ENCODE data around the gene RGL3.

Gene RGL3

DNA sequence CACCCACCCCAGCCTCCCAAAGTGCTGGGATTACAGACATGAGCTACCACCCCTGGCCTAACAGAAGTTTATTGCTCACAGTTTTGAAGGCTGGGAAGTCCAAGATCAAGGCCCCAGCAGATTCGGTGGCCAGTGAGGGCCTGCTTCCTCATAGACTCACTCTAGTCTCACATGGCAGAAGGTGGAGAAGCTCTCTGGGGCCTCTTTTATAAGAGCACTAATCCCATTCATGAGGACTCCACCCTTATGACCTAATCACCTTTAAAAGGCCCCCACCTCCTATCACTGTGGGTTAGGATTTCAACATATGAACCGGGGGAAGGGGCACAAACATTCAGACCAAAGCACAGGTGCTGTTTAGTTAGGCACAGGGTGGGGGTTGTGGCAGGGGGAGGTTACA lies 51.6 kb downstream of the RGL3 start:
- FAIRE-seq = no peak
- no peak for DNase-seq (ENCODE audit: insufficient read length, low spot score)
- TF ChIP-seq, protein P1, sequence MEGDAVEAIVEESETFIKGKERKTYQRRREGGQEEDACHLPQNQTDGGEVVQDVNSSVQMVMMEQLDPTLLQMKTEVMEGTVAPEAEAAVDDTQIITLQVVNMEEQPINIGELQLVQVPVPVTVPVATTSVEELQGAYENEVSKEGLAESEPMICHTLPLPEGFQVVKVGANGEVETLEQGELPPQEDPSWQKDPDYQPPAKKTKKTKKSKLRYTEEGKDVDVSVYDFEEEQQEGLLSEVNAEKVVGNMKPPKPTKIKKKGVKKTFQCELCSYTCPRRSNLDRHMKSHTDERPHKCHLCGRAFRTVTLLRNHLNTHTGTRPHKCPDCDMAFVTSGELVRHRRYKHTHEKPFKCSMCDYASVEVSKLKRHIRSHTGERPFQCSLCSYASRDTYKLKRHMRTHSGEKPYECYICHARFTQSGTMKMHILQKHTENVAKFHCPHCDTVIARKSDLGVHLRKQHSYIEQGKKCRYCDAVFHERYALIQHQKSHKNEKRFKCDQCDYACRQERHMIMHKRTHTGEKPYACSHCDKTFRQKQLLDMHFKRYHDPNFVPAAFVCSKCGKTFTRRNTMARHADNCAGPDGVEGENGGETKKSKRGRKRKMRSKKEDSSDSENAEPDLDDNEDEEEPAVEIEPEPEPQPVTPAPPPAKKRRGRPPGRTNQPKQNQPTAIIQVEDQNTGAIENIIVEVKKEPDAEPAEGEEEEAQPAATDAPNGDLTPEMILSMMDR (IDR thresholded peaks at IDR 0.05; ENCODE audit: insufficient read depth, missing control alignments) = no peak

DNA sequence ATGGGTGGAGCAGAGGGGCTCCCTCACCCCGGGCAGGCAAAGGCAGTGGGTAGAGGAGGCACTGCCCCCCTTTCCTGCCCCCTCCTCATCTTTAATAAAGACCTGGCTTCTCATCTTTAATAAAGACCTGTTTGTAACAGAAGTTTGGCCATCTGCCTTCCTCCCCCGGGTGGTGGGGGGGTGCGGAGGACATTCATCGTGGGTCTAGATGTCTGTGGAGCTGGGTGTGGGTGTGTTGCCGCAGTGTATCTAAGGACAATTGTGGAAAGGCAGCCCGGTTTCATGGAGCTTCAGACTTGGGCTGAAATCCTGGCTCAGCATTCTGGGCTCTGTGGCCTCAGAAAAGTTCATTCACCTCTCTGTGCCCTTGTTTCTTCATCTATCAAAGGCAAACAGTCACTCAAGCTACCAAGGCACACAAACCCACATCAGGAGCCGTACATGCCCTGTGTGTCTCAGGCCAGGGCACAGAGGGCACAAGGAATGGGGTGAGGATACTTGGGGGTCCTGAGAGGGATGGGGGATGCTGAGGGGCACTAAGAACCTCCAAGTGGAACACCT lies 53.5 kb downstream of the RGL3 start:
- no peak for FAIRE-seq
- no peak for DNase-seq (ENCODE audit: insufficient read length, low spot score)

DNA sequence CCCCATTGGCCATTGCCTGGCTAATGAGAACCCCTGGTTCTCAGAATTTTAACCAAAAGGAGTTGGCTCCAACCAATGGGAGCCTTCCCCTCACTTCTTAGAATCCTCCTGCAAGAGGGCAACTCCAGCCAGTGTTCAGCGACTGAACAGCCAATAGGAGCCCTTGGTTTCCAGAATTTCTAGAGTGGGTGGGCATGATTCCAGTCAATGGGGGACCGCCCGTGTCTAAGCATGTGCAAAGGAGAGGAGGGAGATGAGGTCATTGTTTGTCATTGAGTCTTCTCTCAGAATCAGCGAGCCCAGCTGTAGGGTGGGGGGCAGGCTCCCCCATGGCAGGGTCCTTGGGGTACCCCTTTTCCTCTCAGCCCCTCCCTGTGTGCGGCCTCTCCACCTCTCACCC lies 54.2 kb downstream of the RGL3 start:
- DNase-seq (ENCODE audit: insufficient read length, low spot score) = no peak
- TF ChIP-seq, protein P1 (IDR thresholded peaks at IDR 0.05; ENCODE audit: insufficient read depth, missing control alignments) = no peak
- FAIRE-seq = no peak

More for the DNA sequence above, 53.5 kb downstream of the RGL3 start:
- TF ChIP-seq, protein P1 (IDR thresholded peaks at IDR 0.05; ENCODE audit: insufficient read depth, missing control alignments) = no peak

DNA sequence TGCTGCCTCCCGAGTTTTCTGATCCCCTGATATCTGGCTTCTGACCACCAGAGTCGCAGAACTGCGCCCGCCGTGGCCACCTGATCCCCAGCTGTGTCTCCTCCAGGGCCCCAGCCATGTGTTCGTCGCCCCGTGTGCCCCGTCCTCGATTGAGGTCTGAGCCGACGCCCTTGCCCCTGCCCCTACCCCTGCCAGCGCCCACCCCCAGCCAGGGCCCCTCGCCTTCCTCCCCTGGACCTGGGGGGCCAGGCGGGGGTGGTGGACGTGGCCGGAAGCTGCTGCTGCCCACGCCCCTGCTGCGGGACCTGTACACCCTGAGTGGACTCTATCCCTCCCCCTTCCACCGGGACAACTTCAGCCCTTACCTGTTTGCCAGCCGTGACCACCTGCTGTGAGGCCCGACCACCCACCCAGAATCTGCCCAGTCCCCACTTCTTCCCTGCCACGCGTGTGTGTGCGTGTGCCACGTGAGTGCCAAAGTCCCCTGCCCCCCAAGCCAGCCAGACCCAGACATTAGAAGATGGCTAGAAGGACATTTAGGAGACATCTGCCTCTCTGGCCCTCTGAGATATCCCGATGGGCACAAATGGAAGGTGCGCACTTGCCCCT lies 54.7 kb downstream of the RGL3 start:
- no peak for FAIRE-seq
- no peak for DNase-seq (ENCODE audit: insufficient read length, low spot score)
- TF ChIP-seq, protein P1 (IDR thresholded peaks at IDR 0.05; ENCODE audit: insufficient read depth, missing control alignments) = no peak

DNA sequence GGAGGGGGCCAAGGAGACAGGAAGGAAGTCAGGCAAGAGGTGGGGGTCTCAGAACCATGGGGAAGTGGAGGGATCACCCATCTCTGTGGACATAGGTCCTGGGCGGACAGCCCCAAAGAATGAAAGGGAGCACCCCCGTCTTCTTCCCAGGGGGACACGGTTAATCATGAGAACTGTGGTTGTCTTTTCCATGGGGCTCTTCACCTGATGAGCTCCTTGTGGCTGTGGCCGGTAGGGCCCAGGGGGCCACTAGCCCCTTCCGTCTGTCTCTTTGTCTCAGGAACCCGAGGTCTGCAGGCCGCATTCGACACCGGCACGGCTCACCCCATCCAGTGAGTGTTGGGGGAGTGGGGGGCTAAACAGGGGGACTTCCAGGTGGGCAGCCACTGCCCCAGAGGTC lies 55.2 kb downstream of the RGL3 start:
- DNase-seq (ENCODE audit: insufficient read length, low spot score) (no peak), FAIRE-seq (no peak)
- TF ChIP-seq, protein P1 (IDR thresholded peaks at IDR 0.05; ENCODE audit: insufficient read depth, missing control alignments) = no peak

DNA sequence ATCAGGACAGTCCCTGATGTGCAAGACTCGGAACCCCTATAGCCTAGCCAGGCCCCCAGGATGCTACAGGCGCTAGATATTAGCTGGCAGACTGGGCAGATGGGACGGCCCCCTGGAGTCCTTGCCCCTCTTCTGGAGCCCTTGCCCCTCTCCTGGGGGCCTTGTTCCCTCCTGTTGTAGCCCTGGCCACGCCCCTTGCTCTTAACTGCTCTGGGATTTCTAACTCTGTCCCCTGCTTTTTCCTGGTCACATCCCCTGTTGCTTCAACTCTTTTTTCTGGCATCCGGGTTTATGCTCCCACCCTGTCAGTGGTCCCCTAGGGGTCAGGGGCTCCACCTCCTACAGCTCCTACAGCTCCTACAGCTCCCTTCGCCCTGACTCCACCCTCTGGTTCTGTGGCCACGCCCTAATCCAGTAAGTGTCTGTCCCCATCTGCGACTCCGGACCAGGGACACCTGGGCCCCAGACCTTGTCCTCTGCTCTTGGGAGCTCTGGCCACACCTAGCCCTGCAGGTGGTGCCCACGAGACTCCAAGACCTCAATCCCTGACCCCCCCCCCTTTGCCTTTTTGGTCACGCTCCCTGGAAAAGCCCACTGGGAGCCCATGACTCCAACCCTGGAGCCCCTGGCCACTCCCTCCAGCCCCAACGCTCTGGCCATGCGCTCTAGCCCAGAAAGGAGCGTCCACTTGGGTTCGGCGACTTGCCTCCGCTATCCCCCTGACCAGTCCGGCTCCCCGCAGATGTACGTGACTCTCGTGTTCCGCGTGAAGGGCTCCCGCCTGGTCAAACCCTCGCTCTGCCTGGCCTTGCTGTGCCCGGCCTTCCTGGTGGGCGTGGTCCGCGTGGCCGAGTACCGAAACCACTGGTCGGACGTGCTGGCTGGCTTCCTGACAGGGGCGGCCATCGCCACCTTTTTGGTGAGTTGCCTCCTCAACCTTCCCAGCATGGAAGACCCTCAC lies 57.1 kb downstream of the RGL3 start:
- FAIRE-seq (no peak), DNase-seq (ENCODE audit: insufficient read length, low spot score) (no peak)
- TF ChIP-seq, protein P1 (IDR thresholded peaks at IDR 0.05; ENCODE audit: insufficient read depth, missing control alignments) = no peak
